ENCODE results near the gene POLR1H.

Gene POLR1H

DNA sequence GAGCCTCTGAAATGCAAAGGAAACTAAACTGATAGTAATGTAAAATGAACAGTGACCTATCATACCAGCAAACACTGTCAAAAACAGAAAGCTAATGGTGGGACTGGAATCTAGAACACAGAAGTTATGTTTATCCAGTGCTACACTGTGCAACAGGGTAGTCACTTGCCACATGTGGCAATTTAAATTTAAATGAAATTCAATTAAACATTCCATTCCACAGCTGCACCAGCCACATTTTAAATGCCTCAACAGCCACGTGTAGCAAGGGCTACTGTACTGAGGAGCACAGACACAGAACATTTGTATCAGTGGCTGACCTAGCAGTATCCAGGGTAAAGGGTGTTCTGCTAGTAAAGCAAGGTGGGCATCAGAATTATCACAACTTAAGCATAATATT is 5.6 kb upstream of the POLR1H start:
- no peak overlapping the region for H3K14ac ChIP-seq (ENCODE audit: low read length)
- H4K91ac ChIP-seq (ENCODE audit: low read depth, low read length, poor library complexity): no peak overlapping the region
- no peaks in the 10 kb centered on the region for H3K9me3 ChIP-seq (replicated peaks in 1 of 2; ENCODE audit: control insufficient read depth in 2 of 2, insufficient read depth in 1 of 2, low read depth in 1 of 2, low read length in 2 of 2)
- H2BK15ac ChIP-seq (ENCODE audit: low read length): no peak overlapping the region
- H4K8ac ChIP-seq (ENCODE audit: low read depth, low read length): no peak overlapping the region
- no peak for DNase-seq (ENCODE audit: low spot score)
- H2BK12ac ChIP-seq (ENCODE audit: low read length): no peak overlapping the region
- peaks cover 2 to 6% of the 10 kb centered on the region in 2 donors for H3K4me1 ChIP-seq (ENCODE audit: control insufficient read depth in 2 of 2, insufficient read depth in 1 of 2, low read depth in 1 of 2, low read length in 2 of 2)
- H3K79me1 ChIP-seq (ENCODE audit: low read depth, low read length): no peaks in the 10 kb centered on the region
- H3K4me3 ChIP-seq (ENCODE audit: low read length in 2 of 2): no peak overlapping the region
- H3K4ac ChIP-seq (ENCODE audit: low read length): no peak overlapping the region
- no peak overlapping the region for H3K23ac ChIP-seq (ENCODE audit: low read depth, low read length, poor library complexity)
- no peak overlapping the region for H3K27ac ChIP-seq (replicated peaks; ENCODE audit: low read length)
- H3K36me3 ChIP-seq (replicated peaks in 1 of 2; ENCODE audit: control insufficient read depth in 2 of 2, insufficient read depth in 2 of 2, low read length in 2 of 2): peaks cover 0 to 41% of the 10 kb centered on the region in 2 donors
- H3K9ac ChIP-seq (ENCODE audit: low read depth, low read length, poor library complexity): no peak overlapping the region
- WGBS, 2 donors (ENCODE audit: extremely low coverage in 2 of 2, insufficient read length in 2 of 2, insufficient replicate concordance in 1 of 2): no CpG with 5 or more reads among the region's 1 CpG
- H2BK5ac ChIP-seq (ENCODE audit: low read length): no peak overlapping the region
- H3K18ac ChIP-seq (ENCODE audit: low read length): no peak overlapping the region
- no peak overlapping the region for H2AK5ac ChIP-seq (ENCODE audit: low read depth, low read length)
- no peak overlapping the region for H2AFZ ChIP-seq (ENCODE audit: low read length)
- H2BK120ac ChIP-seq (ENCODE audit: low read depth, low read length): no peak overlapping the region
- H3K4me2 ChIP-seq (ENCODE audit: insufficient read depth, low read length, poor library complexity, severe bottlenecking): no peak overlapping the region
- H3K27me3 ChIP-seq (ENCODE audit: control insufficient read depth in 3 of 3, insufficient read depth in 3 of 3, low read depth in 1 of 3, low read length in 3 of 3): no peaks in the 10 kb centered on the region

DNA sequence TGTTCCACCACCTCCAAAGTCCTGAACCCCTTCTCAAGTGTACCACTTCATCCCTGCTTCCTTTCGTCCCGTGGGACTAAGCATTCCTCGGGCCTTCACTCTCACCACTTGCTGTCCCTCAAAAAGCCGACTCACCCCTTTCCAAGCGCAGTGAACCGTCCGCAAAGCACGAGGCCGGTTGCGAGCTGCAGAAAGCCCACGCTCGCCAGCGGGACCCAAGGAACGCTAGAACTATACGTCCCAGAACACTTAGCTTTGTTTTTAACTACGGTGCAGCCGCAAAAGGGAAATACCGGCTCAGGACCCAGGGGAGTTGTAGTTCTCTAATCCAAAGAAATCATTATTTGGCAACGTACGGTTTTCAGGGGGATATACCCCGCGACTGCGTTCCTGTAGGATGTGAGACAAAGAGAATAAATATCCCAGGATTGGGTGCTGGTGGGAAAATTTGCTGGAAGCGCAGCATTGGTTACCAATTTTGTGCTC is 416 bp upstream of the POLR1H start:
- no CpG with 5 or more reads among the region's 24 CpGs for WGBS, 2 donors (ENCODE audit: extremely low coverage in 2 of 2, insufficient read length in 2 of 2, insufficient replicate concordance in 1 of 2)
- Histone ChIP-seq H3K4me1 (ENCODE audit: control insufficient read depth in 2 of 2, insufficient read depth in 1 of 2, low read depth in 1 of 2, low read length in 2 of 2) (peaks cover 7% of the 10 kb centered on the region in 2 donors), H4K91ac (ENCODE audit: low read depth, low read length, poor library complexity) (no peak overlapping the region), H3K4me3 (ENCODE audit: low read length in 2 of 2) (peak overlapping the region; percentile 65 to 96), H3K18ac (ENCODE audit: low read length) (no peak overlapping the region), H3K9ac (ENCODE audit: low read depth, low read length, poor library complexity) (peak overlapping the region; percentile 73), H3K23ac (ENCODE audit: low read depth, low read length, poor library complexity) (no peak overlapping the region), H4K8ac (ENCODE audit: low read depth, low read length) (no peak overlapping the region), H3K9me3 (replicated peaks in 1 of 2; ENCODE audit: control insufficient read depth in 2 of 2, insufficient read depth in 1 of 2, low read depth in 1 of 2, low read length in 2 of 2) (peaks cover 0 to 4% of the 10 kb centered on the region in 2 donors), H2BK12ac (ENCODE audit: low read length) (no peak overlapping the region), H3K36me3 (replicated peaks in 1 of 2; ENCODE audit: control insufficient read depth in 2 of 2, insufficient read depth in 2 of 2, low read length in 2 of 2) (peaks cover 0 to 47% of the 10 kb centered on the region in 2 donors), H2BK5ac (ENCODE audit: low read length) (no peak overlapping the region), H3K27me3 (ENCODE audit: control insufficient read depth in 3 of 3, insufficient read depth in 3 of 3, low read depth in 1 of 3, low read length in 3 of 3) (no peaks in the 10 kb centered on the region), H3K27ac (replicated peaks; ENCODE audit: low read length) (no peak overlapping the region), H3K4me2 (ENCODE audit: insufficient read depth, low read length, poor library complexity, severe bottlenecking) (peak overlapping the region; percentile 66), H3K79me1 (ENCODE audit: low read depth, low read length) (peaks cover 4% of the 10 kb centered on the region), H3K14ac (ENCODE audit: low read length) (no peak overlapping the region), H2AFZ (ENCODE audit: low read length) (peak overlapping the region; percentile 91), H2BK120ac (ENCODE audit: low read depth, low read length) (no peak overlapping the region), H3K4ac (ENCODE audit: low read length) (no peak overlapping the region), H2AK5ac (ENCODE audit: low read depth, low read length) (no peak overlapping the region), H2BK15ac (ENCODE audit: low read length) (no peak overlapping the region)
- DNase-seq (ENCODE audit: low spot score): no peak

DNA sequence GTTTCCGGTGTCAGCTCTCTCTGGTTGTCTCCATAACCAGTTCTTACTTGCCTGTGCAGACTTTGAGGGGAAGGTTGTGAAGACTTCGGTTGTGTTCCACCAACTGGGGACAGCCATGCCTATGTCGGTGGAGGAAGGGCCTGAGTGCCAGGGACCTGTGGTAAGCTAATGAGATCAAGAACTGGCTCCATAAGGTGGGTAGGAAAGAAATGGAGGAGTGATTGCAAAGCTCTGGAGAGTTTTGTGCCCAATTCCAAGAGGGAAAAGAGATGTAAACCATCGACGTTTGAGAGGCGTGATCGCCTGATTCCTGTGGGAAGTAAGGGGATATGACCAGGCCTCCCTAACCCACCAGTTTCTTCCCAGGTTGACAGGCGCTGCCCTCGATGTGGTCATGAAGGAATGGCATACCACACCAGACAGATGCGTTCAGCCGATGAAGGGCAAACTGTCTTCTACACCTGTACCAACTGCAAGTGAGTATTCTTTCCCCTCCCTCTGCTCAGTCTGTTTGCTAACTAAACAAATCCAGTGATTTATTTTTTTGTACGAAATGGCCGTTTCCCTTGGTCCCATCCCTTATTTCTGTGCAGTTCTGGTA is 893 bp downstream of the POLR1H start:
- Histone ChIP-seq H3K4me1 (ENCODE audit: control insufficient read depth in 2 of 2, insufficient read depth in 1 of 2, low read depth in 1 of 2, low read length in 2 of 2) (peaks cover 8 to 11% of the 10 kb centered on the region in 2 donors), H3K14ac (ENCODE audit: low read length) (peak overlapping the region; percentile 42), H3K4me2 (ENCODE audit: insufficient read depth, low read length, poor library complexity, severe bottlenecking) (peak overlapping the region; percentile 91), H3K79me1 (ENCODE audit: low read depth, low read length) (peaks cover 4% of the 10 kb centered on the region), H3K9me3 (replicated peaks in 1 of 2; ENCODE audit: control insufficient read depth in 2 of 2, insufficient read depth in 1 of 2, low read depth in 1 of 2, low read length in 2 of 2) (peaks cover 0 to 4% of the 10 kb centered on the region in 2 donors), H2BK120ac (ENCODE audit: low read depth, low read length) (no peak overlapping the region), H3K36me3 (replicated peaks in 1 of 2; ENCODE audit: control insufficient read depth in 2 of 2, insufficient read depth in 2 of 2, low read length in 2 of 2) (peaks cover 0 to 34% of the 10 kb centered on the region in 2 donors), H3K27ac (replicated peaks; ENCODE audit: low read length) (no peak overlapping the region), H4K91ac (ENCODE audit: low read depth, low read length, poor library complexity) (no peak overlapping the region), H2BK12ac (ENCODE audit: low read length) (no peak overlapping the region), H4K8ac (ENCODE audit: low read depth, low read length) (peak overlapping the region; percentile 55), H3K4ac (ENCODE audit: low read length) (no peak overlapping the region), H2BK15ac (ENCODE audit: low read length) (no peak overlapping the region), H2AK5ac (ENCODE audit: low read depth, low read length) (no peak overlapping the region), H2AFZ (ENCODE audit: low read length) (peak overlapping the region; percentile 91), H2BK5ac (ENCODE audit: low read length) (peak overlapping the region; percentile 49), H3K9ac (ENCODE audit: low read depth, low read length, poor library complexity) (peak overlapping the region; percentile 88), H3K18ac (ENCODE audit: low read length) (no peak overlapping the region), H3K4me3 (ENCODE audit: low read length in 2 of 2) (peak overlapping the region; percentile 65 to 96), H3K27me3 (ENCODE audit: control insufficient read depth in 3 of 3, insufficient read depth in 3 of 3, low read depth in 1 of 3, low read length in 3 of 3) (no peaks in the 10 kb centered on the region), H3K23ac (ENCODE audit: low read depth, low read length, poor library complexity) (peak overlapping the region; percentile 12)
- no peak for DNase-seq (ENCODE audit: low spot score)
- WGBS, 2 donors (ENCODE audit: extremely low coverage in 2 of 2, insufficient read length in 2 of 2, insufficient replicate concordance in 1 of 2): no CpG with 5 or more reads among the region's 13 CpGs

DNA sequence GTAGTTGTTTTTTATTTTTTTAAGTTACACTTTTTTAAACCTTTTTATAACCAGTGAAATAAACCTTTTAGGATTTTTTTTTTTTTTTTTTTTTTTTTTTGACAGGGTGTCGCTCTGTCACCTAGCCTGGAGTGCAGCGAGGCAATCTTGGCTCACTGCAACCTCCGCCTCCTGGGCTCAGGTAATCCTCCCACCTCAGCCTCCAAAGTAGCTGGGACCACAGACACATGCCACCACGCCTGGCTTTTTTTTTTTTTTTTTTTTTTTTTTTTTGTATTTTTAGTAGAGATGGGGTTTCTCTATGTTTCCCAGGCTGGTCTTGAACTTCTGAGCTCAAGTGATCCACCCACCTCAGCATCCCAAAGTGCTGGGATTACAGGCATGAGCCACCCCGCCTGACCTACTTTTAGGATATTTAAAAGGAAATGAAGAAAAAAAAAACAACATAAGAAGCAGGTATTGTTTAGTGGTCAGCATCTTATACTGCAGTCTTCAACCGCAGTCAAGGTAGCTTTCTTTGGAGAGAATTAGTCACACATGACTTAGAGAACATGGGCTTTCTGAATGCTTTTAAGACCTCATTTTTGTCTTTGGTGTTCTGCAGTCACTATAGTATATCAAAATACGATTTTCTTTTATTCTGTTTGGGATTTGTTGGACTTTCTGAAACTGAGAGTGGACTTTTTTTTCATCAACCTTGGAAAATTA is 1.6 kb downstream of the POLR1H start:
- H3K9me3 ChIP-seq (replicated peaks in 1 of 2; ENCODE audit: control insufficient read depth in 2 of 2, insufficient read depth in 1 of 2, low read depth in 1 of 2, low read length in 2 of 2): peaks cover 0 to 4% of the 10 kb centered on the region in 2 donors
- H2BK15ac ChIP-seq (ENCODE audit: low read length): no peak overlapping the region
- no peak overlapping the region for H2AK5ac ChIP-seq (ENCODE audit: low read depth, low read length)
- no peak overlapping the region for H2BK12ac ChIP-seq (ENCODE audit: low read length)
- no peak overlapping the region for H2BK120ac ChIP-seq (ENCODE audit: low read depth, low read length)
- H3K18ac ChIP-seq (ENCODE audit: low read length): no peak overlapping the region
- no peak overlapping the region for H3K4me2 ChIP-seq (ENCODE audit: insufficient read depth, low read length, poor library complexity, severe bottlenecking)
- H3K23ac ChIP-seq (ENCODE audit: low read depth, low read length, poor library complexity): no peak overlapping the region
- H2BK5ac ChIP-seq (ENCODE audit: low read length): no peak overlapping the region
- H2AFZ ChIP-seq (ENCODE audit: low read length): no peak overlapping the region
- no peak overlapping the region for H3K4ac ChIP-seq (ENCODE audit: low read length)
- no peak overlapping the region for H3K14ac ChIP-seq (ENCODE audit: low read length)
- H4K8ac ChIP-seq (ENCODE audit: low read depth, low read length): no peak overlapping the region
- peaks cover 10 to 13% of the 10 kb centered on the region in 2 donors for H3K4me1 ChIP-seq (ENCODE audit: control insufficient read depth in 2 of 2, insufficient read depth in 1 of 2, low read depth in 1 of 2, low read length in 2 of 2)
- no CpG with 5 or more reads among the region's 7 CpGs for WGBS, 2 donors (ENCODE audit: extremely low coverage in 2 of 2, insufficient read length in 2 of 2, insufficient replicate concordance in 1 of 2)
- no peak overlapping the region for H3K27ac ChIP-seq (replicated peaks; ENCODE audit: low read length)
- H3K27me3 ChIP-seq (ENCODE audit: control insufficient read depth in 3 of 3, insufficient read depth in 3 of 3, low read depth in 1 of 3, low read length in 3 of 3): no peaks in the 10 kb centered on the region
- H3K4me3 ChIP-seq (ENCODE audit: low read length in 2 of 2): peak overlapping the region in 1 of 2 donors; percentile 65
- H3K36me3 ChIP-seq (replicated peaks in 1 of 2; ENCODE audit: control insufficient read depth in 2 of 2, insufficient read depth in 2 of 2, low read length in 2 of 2): peaks cover 0 to 28% of the 10 kb centered on the region in 2 donors
- H4K91ac ChIP-seq (ENCODE audit: low read depth, low read length, poor library complexity): no peak overlapping the region
- no peak for DNase-seq (ENCODE audit: low spot score)
- peaks cover 4% of the 10 kb centered on the region for H3K79me1 ChIP-seq (ENCODE audit: low read depth, low read length)
- no peak overlapping the region for H3K9ac ChIP-seq (ENCODE audit: low read depth, low read length, poor library complexity)

Data from neuronal stem cell (in vitro differentiated cells).